ENCODE data around the gene FBXL20. TPM values are rescaled to one million over a fixed set of nuclear protein-coding genes. Genes with fewer than 3 reads are reported as not detected.

FBXL20 gene
- total RNA-seq, 1 experiment from 2014 or later = 9.7 TPM

- TF ChIP-seq NFE2L1 (CRISPR knock-in tag; IDR thresholded peaks at IDR 0.05) (peak; percentile 61; the same call in 1 of the 2 replicates), ZNF416 (CRISPR knock-in tag; IDR thresholded peaks at IDR 0.05) (no peak), IRF2 (CRISPR knock-in tag; IDR thresholded peaks at IDR 0.05; ENCODE audit: borderline replicate concordance, low read depth) (no peak), CREM (CRISPR knock-in tag; IDR thresholded peaks at IDR 0.05) (no peak), GRHL2 (CRISPR knock-in tag; IDR thresholded peaks at IDR 0.05; ENCODE audit: insufficient replicate concordance, severe bottlenecking) (no peak), PRDM15 (CRISPR knock-in tag; IDR thresholded peaks at IDR 0.05) (no peak), ARID4B (CRISPR knock-in tag; IDR thresholded peaks at IDR 0.05; ENCODE audit: borderline replicate concordance) (no peak)
- TF ChIP-seq, protein P1, sequence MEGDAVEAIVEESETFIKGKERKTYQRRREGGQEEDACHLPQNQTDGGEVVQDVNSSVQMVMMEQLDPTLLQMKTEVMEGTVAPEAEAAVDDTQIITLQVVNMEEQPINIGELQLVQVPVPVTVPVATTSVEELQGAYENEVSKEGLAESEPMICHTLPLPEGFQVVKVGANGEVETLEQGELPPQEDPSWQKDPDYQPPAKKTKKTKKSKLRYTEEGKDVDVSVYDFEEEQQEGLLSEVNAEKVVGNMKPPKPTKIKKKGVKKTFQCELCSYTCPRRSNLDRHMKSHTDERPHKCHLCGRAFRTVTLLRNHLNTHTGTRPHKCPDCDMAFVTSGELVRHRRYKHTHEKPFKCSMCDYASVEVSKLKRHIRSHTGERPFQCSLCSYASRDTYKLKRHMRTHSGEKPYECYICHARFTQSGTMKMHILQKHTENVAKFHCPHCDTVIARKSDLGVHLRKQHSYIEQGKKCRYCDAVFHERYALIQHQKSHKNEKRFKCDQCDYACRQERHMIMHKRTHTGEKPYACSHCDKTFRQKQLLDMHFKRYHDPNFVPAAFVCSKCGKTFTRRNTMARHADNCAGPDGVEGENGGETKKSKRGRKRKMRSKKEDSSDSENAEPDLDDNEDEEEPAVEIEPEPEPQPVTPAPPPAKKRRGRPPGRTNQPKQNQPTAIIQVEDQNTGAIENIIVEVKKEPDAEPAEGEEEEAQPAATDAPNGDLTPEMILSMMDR (IDR thresholded peaks at IDR 0.05) = peak; percentile 54
- Mint-ChIP-seq H3K27me3 (ENCODE audit: low read depth) (no peaks in the 10 kb centered on the region), H3K36me3 (peaks cover 5% of the 10 kb centered on the region), H3K27ac (peak overlapping the region; percentile 89), H3K9me3 (no peaks in the 10 kb centered on the region), H3K4me1 (peaks cover 5% of the 10 kb centered on the region), H3K4me3 (no peak overlapping the region)
- ATAC-seq (peak; percentile 88), DNase-seq (ENCODE audit: low spot score) (peak; percentile 79)
- POLR2A ChIA-PET = no interaction called here
- CTCF ChIA-PET = interaction anchor here (0.7 to 2.1 kb wide), 17 partner anchors 8 to 603 kb away, joined by 3 to 12 read pairs (median 5); partner anchors contain the start of genes MED1, RPL19 and STAC2
Observed at GRCh38 chr17:39261286-39261685, 140.1 kb downstream of the FBXL20 start.

GRCh38 chr17:39252788-39253460 is 148.5 kb downstream of the FBXL20 start:
- ChIA-PET CTCF (interaction anchor here (0.5 to 11.0 kb wide), 16 partner anchors 8 to 539 kb away, joined by 3 to 217 read pairs (median 4); no protein-coding TSS in a partner anchor), POLR2A (interaction anchor here (0.7 kb wide), 1 partner anchor 9 kb away, joined by 3 read pairs; no protein-coding TSS in a partner anchor)
- Mint-ChIP-seq H3K36me3 (no peaks in the 10 kb centered on the region), H3K4me3 (no peak overlapping the region), H3K4me1 (no peaks in the 10 kb centered on the region), H3K27me3 (ENCODE audit: low read depth) (no peaks in the 10 kb centered on the region; the same call in 1 of the 2 replicates), H3K27ac (peak overlapping the region; percentile 37; the same call in 1 of the 2 replicates), H3K9me3 (no peaks in the 10 kb centered on the region)
- peak; percentile 96 for ATAC-seq
- DNase-seq (ENCODE audit: low spot score) = no peak
- TF ChIP-seq ERG (CRISPR knock-in tag; IDR thresholded peaks at IDR 0.05) (no peak), JUN (CRISPR knock-in tag; IDR thresholded peaks at IDR 0.05) (no peak), MXD4 (CRISPR knock-in tag; IDR thresholded peaks at IDR 0.05; ENCODE audit: borderline replicate concordance) (no peak), ZNF232 (CRISPR knock-in tag; IDR thresholded peaks at IDR 0.05) (no peak), ZNF425 (CRISPR knock-in tag; conservative IDR thresholded peaks at IDR 0.05) (no peak), NFYB (CRISPR knock-in tag; conservative IDR thresholded peaks at IDR 0.05; ENCODE audit: low read depth) (no peak)
- TF ChIP-seq, protein P2, sequence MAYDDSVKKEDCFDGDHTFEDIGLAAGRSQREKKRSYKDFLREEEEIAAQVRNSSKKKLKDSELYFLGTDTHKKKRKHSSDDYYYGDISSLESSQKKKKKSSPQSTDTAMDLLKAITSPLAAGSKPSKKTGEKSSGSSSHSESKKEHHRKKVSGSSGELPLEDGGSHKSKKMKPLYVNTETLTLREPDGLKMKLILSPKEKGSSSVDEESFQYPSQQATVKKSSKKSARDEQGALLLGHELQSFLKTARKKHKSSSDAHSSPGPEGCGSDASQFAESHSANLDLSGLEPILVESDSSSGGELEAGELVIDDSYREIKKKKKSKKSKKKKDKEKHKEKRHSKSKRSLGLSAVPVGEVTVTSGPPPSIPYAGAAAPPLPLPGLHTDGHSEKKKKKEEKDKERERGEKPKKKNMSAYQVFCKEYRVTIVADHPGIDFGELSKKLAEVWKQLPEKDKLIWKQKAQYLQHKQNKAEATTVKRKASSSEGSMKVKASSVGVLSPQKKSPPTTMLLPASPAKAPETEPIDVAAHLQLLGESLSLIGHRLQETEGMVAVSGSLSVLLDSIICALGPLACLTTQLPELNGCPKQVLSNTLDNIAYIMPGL (CRISPR knock-in tag; IDR thresholded peaks at IDR 0.05) = no peak
- TF ChIP-seq, protein P3, sequence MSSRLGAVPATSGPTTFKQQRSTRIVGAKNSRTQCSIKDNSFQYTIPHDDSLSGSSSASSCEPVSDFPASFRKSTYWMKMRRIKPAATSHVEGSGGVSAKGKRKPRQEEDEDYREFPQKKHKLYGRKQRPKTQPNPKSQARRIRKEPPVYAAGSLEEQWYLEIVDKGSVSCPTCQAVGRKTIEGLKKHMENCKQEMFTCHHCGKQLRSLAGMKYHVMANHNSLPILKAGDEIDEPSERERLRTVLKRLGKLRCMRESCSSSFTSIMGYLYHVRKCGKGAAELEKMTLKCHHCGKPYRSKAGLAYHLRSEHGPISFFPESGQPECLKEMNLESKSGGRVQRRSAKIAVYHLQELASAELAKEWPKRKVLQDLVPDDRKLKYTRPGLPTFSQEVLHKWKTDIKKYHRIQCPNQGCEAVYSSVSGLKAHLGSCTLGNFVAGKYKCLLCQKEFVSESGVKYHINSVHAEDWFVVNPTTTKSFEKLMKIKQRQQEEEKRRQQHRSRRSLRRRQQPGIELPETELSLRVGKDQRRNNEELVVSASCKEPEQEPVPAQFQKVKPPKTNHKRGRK (CRISPR knock-in tag; IDR thresholded peaks at IDR 0.05; ENCODE audit: borderline replicate concordance) = no peak

Data from WTC11 (cell line).